Measurements from ENCODE around the gene SPEN.

SPEN gene

GRCh38 chr1:15948595-15949452, 101.3 kb downstream of the SPEN start:
- no peak for DNase-seq (ENCODE audit: low read depth)

GRCh38 chr1:15949453-15950245, 102.1 kb downstream of the SPEN start:
- DNase-seq (ENCODE audit: low read depth): peak; percentile 86

GRCh38 chr1:15950302-15950701, 102.8 kb downstream of the SPEN start:
- no peak for DNase-seq (ENCODE audit: low read depth)

- DNase-seq (ENCODE audit: low read depth): peak; percentile 64
Observed at GRCh38 chr1:15950763-15951295, 103.3 kb downstream of the SPEN start.

- no peak for DNase-seq (ENCODE audit: low read depth)
Observed at GRCh38 chr1:15951341-15952153, 104.0 kb downstream of the SPEN start.

- no peak for DNase-seq (ENCODE audit: low read depth)
Observed at GRCh38 chr1:15952317-15953258, 105.1 kb downstream of the SPEN start.

GRCh38 chr1:15953294-15953771, 105.8 kb downstream of the SPEN start:
- DNase-seq (ENCODE audit: low read depth): no peak

GRCh38 chr1:15953791-15954241, 106.3 kb downstream of the SPEN start:
- DNase-seq (ENCODE audit: low read depth): no peak

GRCh38 chr1:15954316-15954715, 106.8 kb downstream of the SPEN start:
- no peak for DNase-seq (ENCODE audit: low read depth)

- no peak for DNase-seq (ENCODE audit: low read depth)
Observed at GRCh38 chr1:15955552-15955951, 108.0 kb downstream of the SPEN start.

- DNase-seq (ENCODE audit: low read depth): no peak
Observed at GRCh38 chr1:15956150-15956549, 108.6 kb downstream of the SPEN start.

- no peak for DNase-seq (ENCODE audit: low read depth)
Observed at GRCh38 chr1:15957221-15958095, 110.0 kb downstream of the SPEN start.

GRCh38 chr1:15958111-15958510, 110.6 kb downstream of the SPEN start:
- DNase-seq (ENCODE audit: low read depth): no peak

- no peak for DNase-seq (ENCODE audit: low read depth)
Observed at GRCh38 chr1:15958793-15959192, 111.3 kb downstream of the SPEN start.

- no peak for DNase-seq (ENCODE audit: low read depth)
Observed at GRCh38 chr1:15959424-15959823, 111.9 kb downstream of the SPEN start.

GRCh38 chr1:15959827-15960446, 112.4 kb downstream of the SPEN start:
- DNase-seq (ENCODE audit: low read depth): no peak

- no peak for DNase-seq (ENCODE audit: low read depth)
Observed at GRCh38 chr1:15960808-15961207, 113.3 kb downstream of the SPEN start.

GRCh38 chr1:15961492-15961891, 114.0 kb downstream of the SPEN start:
- DNase-seq (ENCODE audit: low read depth): no peak

GRCh38 chr1:15962176-15962575, 114.7 kb downstream of the SPEN start:
- DNase-seq (ENCODE audit: low read depth): no peak
